BJ (cell line): Measurements from ENCODE around the gene DLX2. TPM values are rescaled to one million over a fixed set of nuclear protein-coding genes. Genes with fewer than 3 reads are reported as not detected.
"Not testable (repeated sequence)": the region's sequence is repeated elsewhere in the genome, so short reads cannot be mapped to it uniquely, and the experiment has no call there.

Experiments
- CTCF ChIA-PET: fragments of 350-600 bp; formaldehyde crosslinking; extraction: SDS; loops from one replicate; lab custom pipeline; 2021; ENCODE audit warnings: antibody characterized with exemption, inconsistent platforms; lab: Yijun Ruan, JAX
- POLR2A ChIA-PET: fragments of 300-600 bp; sonication (Branson Sonifier 250); formaldehyde crosslinking; extraction: SDS; loops from one replicate; lab custom pipeline; 2021; ENCODE audit warnings: antibody characterized with exemption; lab: Charles Lee
- DNase-seq: peaks from one replicate; pipeline ENCODE4 v3.0.0-alpha.2; 2011; ENCODE audit warnings: low read depth
- H3K27me3 ChIP-seq: 2 replicates; pipeline ENCODE4 v1.6.0; 2011; ENCODE audit warnings: low read length; ENCODE audit not compliant: control insufficient read depth, insufficient read depth
- H3K36me3 ChIP-seq: 2 replicates; pipeline ENCODE4 v1.5.1; 2011; ENCODE audit warnings: low read length; ENCODE audit not compliant: control insufficient read depth, insufficient read depth
- H3K4me3 ChIP-seq: 2 replicates; pipeline ENCODE4 v1.5.1; 2011; ENCODE audit warnings: low read depth, mild to moderate bottlenecking, control low read depth, low read length
- CTCF ChIP-seq: IDR thresholded peaks from 2 replicates; pipeline ENCODE4 v1.5.1; 2011; ENCODE audit warnings: low read depth, mild to moderate bottlenecking, control low read depth, inconsistent platforms, low read length, moderate library complexity; ENCODE audit not compliant: insufficient read depth
- polyA minus RNA-seq: library from RNA; depleted of rRNA, polyadenylated mRNA; stranded (reverse); fragments of >200 nt; gene quantifications from 2 replicates; pipeline ENCODE4 v1.2.3, GENCODE V29; 2011; rRNA and poly(A)+ RNA removed
- polyA plus RNA-seq: library from polyadenylated mRNA; depleted of rRNA; stranded (reverse); fragments of >200 nt; gene quantifications from 2 replicates; pipeline ENCODE4 v1.2.3, GENCODE V29; 2011; rRNA removed

DLX2 gene
- polyA plus RNA-seq, result 0.16 and 0.20 TPM in 2 replicates
- polyA minus RNA-seq, result 0.09 and 0.15 TPM in 2 replicates

- CTCF ChIA-PET, result interaction anchor here (0.6 to 3.0 kb wide), 20 partner anchors 11 to 529 kb away, joined by 3 to 11 read pairs (median 3); partner anchors contain the start of genes DLX1 and HAT1
- DNase-seq, result no peak
- no peak for TF ChIP-seq CTCF
Observed at GRCh38 chr2:172102391-172103359, at the start of gene DLX2. DLX2 (minus strand) TSS chr2:172102900; CDS start chr2:172102538, 362 bp downstream.

GRCh38 chr2:172147944-172148650, 45.4 kb upstream of the DLX2 start:
- ChIA-PET CTCF (interaction anchor here (1.2 kb wide), 1 partner anchor 446 kb away, joined by 3 read pairs; no protein-coding TSS in a partner anchor), POLR2A (no interaction called here)
- H3K36me3 ChIP-seq, result no peaks in the 10 kb centered on the region
- no peak for DNase-seq
- no peak overlapping the region for H3K4me3 ChIP-seq
- no peak for TF ChIP-seq CTCF
- H3K27me3 ChIP-seq, result peaks cover 3% of the 10 kb centered on the region; the same call in 1 of the 2 replicates

More at GRCh38 chr2:172102391-172103359, at the start of gene DLX2:
- POLR2A ChIA-PET, result interaction anchor here (0.6 kb wide), 3 partner anchors 17 to 24 kb away, joined by 3 to 5 read pairs (median 4); partner anchors contain the start of gene DLX1
- no peaks in the 10 kb centered on the region for H3K27me3 ChIP-seq
- no peaks in the 10 kb centered on the region for H3K36me3 ChIP-seq
- H3K4me3 ChIP-seq, result peak within 1 kb of the TSS; percentile 49

GRCh38 chr2:172143817-172144216, 41.1 kb upstream of the DLX2 start:
- TF ChIP-seq CTCF, result no peak
- ChIA-PET CTCF (no interaction called here), POLR2A (no interaction called here)
- no peak for DNase-seq
- H3K4me3 ChIP-seq, result no peak overlapping the region
- no peaks in the 10 kb centered on the region for H3K36me3 ChIP-seq
- peaks cover 1% of the 10 kb centered on the region; the same call in 1 of the 2 replicates for H3K27me3 ChIP-seq

- H3K4me3 ChIP-seq, H3K36me3 ChIP-seq, H3K27me3 ChIP-seq, POLR2A ChIA-PET, DNase-seq: not testable (repeated sequence)
- CTCF ChIA-PET, result interaction anchor here (1.4 to 1.6 kb wide), 2 partner anchors 11 to 19 kb away, joined by 4 to 6 read pairs; no protein-coding TSS in a partner anchor
Observed at GRCh38 chr2:172138727-172139126, 36.0 kb upstream of the DLX2 start.

GRCh38 chr2:172137943-172138342, 35.2 kb upstream of the DLX2 start:
- no peak for TF ChIP-seq CTCF
- Histone ChIP-seq H3K4me3 (no peak overlapping the region), H3K36me3 (no peaks in the 10 kb centered on the region), H3K27me3 (no peaks in the 10 kb centered on the region; the same call in 1 of the 2 replicates)
- DNase-seq, result no peak
- CTCF ChIA-PET, result interaction anchor here (3.0 kb wide), 1 partner anchor 11 kb away, joined by 15 read pairs; no protein-coding TSS in a partner anchor
- POLR2A ChIA-PET, result no interaction called here
